ENCODE data around the gene CELF2. TPM values are rescaled to one million over a fixed set of nuclear protein-coding genes. Genes with fewer than 3 reads are reported as not detected.

Gene CELF2
- total RNA-seq, 1 donor from 2014 or later = 110 TPM

DNA sequence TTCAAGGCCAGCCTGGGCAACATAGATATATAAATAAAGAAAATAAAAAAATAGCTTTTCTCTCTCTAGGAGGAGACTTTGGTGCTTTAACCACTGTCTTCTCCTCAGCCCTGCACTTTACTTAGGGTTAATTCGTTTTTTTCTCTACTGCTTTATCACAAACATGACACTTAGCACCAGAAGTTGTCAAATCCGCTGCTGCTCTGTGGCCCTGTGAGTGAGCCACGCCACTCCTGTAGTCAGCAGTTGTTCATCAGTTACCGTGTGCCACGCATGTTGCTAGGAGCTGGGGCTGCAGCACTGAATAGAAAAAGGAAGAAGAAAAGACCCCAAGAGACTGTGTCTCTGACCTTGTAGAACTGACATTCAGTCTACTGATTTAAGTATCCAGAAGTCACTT lies 232.6 kb downstream of the CELF2 start:
- no peak overlapping the region for H3K4me3 Mint-ChIP-seq
- H3K36me3 Mint-ChIP-seq (ENCODE audit: low read depth) = peaks cover 36% of the 10 kb centered on the region
- DNase-seq (ENCODE audit: low spot score) = no peak
- no peaks in the 10 kb centered on the region for H3K27me3 Mint-ChIP-seq (ENCODE audit: insufficient read depth)
- intact Hi-C loops (cut with micrococcal nuclease) = no loop called here
- H3K4me1 Mint-ChIP-seq (ENCODE audit: low read depth) = peaks cover 15% of the 10 kb centered on the region
- no peaks in the 10 kb centered on the region for H3K9me3 Mint-ChIP-seq
- peak overlapping the region; percentile 76 for H3K27ac Mint-ChIP-seq

DNA sequence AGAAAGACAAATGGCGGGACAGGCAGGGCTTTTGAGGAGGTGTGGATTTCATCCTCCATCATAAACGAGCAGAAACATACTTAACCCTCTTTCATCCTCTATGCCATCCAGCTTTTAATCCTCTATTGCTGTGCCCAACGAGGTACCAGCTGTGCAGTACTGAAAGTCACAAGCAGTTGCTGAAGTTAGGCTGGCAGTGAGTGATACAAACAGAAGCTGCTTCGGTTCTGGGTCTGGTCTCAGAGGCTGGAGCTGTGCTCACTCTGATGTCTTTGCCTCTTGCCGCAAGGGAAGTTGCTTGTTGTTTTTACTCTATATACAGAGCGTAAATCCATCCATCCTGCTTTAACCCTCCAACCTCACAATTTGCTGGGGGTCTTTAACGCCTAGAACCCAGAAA lies 235.2 kb downstream of the CELF2 start:
- intact Hi-C loops (cut with micrococcal nuclease) = no loop called here
- Mint-ChIP-seq H3K27ac (peak overlapping the region; percentile 40), H3K36me3 (ENCODE audit: low read depth) (peaks cover 50% of the 10 kb centered on the region), H3K9me3 (no peaks in the 10 kb centered on the region), H3K4me3 (no peak overlapping the region), H3K4me1 (ENCODE audit: low read depth) (peaks cover 33% of the 10 kb centered on the region), H3K27me3 (ENCODE audit: insufficient read depth) (no peaks in the 10 kb centered on the region)
- no peak for DNase-seq (ENCODE audit: low spot score)

DNA sequence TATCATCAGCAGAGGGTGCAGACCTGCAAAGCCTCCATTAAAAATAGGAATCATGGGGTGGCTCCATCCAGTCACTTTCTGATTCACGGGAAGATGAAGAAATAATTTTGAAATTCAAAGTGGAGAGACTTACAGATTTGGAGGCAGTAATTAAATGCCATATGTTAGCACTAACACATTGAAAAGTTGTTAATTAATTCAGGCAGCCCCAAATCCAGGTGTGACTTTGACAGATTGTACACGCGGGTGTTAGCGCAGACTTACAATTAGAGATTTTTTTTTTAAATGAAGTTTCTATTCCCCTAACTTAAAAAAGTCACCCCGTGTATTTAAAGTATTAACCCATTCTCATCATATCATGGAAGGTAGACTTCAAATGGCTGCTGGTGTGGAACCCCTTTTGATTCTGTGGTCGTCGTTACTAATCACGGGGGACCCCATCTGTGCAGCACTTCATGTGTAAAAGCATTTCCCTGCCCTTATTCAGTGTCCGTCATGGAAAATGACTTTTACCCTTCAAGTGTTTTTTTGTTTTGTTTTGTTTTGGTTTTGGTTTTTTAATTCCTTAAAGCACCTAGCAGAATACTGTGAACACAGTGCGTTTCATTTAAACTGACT lies 235.8 kb downstream of the CELF2 start:
- Mint-ChIP-seq H3K4me3 (no peak overlapping the region), H3K27me3 (ENCODE audit: insufficient read depth) (no peaks in the 10 kb centered on the region), H3K27ac (peak overlapping the region; percentile 40), H3K36me3 (ENCODE audit: low read depth) (peaks cover 54% of the 10 kb centered on the region), H3K9me3 (no peaks in the 10 kb centered on the region), H3K4me1 (ENCODE audit: low read depth) (peaks cover 38% of the 10 kb centered on the region)
- intact Hi-C loops (cut with micrococcal nuclease) = no loop called here
- no peak for DNase-seq (ENCODE audit: low spot score)

DNA sequence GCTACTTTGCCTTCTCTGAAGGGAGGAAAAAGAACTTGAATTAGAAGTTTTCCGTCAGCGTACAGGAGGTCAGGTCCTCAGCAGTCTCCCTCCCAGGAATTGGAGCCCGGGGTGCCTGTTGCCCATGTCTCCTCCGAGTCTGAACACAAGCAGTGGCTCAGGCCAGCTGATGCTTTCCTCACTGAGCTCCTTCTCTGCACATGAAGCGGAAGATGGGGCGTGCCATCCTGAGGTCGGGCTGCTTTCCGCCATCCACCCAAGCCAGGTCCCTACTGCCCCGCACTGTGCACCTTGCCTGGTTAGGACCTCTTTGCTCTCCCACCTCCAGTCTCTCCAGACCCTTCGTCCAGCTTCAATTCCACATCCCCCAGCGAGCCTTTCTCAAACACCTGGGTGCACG lies 237.5 kb downstream of the CELF2 start:
- Mint-ChIP-seq H3K9me3 (no peaks in the 10 kb centered on the region), H3K4me1 (ENCODE audit: low read depth) (peaks cover 38% of the 10 kb centered on the region), H3K4me3 (no peak overlapping the region), H3K27me3 (ENCODE audit: insufficient read depth) (no peaks in the 10 kb centered on the region), H3K36me3 (ENCODE audit: low read depth) (peaks cover 58% of the 10 kb centered on the region), H3K27ac (peak overlapping the region; percentile 65)
- no peak for DNase-seq (ENCODE audit: low spot score)
- intact Hi-C loops (cut with micrococcal nuclease) = no loop called here

DNA sequence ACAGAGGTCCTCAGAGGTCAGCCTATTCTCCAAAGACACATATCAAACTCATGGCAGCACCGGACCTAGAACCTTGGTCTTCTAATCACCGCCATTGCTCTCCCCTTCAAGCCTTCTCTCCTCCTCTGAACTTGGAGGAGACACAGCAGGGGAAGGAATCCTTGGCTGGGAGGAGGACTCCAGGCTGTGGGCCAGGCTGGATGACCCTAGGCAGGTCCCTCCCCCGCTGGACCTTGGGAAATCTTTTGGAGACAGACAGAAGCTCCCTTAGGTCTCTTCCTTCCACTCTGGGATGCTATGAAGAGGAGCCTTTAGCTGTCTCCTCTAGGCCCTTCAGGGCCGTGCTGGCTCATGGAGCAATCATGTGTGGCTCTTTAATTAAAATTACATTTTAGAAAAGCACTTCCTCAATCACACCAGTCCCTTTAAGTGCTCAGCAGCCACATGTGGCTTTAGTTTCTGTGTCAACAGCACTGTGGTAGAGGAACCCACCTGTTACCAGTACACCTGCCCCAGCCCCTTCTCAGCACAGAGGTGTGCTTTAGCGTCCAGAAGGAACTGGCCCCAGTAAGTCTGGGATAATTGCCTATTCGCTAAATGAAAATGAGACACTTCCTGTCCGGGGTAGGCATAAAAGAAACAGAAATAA lies 238.2 kb downstream of the CELF2 start:
- intact Hi-C loops (cut with micrococcal nuclease) = no loop called here

DNA sequence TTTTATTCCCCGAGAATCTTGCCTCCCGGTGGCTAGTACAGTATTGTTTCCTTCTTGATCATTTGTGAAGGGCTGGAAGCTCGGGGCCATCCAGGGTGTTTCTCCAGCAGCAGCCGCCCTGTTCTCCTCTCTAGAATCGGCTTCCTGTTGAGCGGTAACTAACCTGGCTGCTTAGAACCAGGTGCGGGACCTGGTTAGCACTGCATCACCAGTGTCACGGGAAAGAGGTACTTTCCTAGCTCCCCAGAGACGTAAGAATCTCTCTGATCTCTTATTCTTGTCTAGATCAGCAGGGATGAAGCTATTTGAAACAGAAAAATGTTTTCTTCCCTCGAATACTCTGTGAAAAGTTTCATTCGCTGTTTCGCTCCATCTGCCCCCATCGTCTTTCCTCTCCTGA lies 239.2 kb downstream of the CELF2 start:
- Mint-ChIP-seq H3K4me3 (no peak overlapping the region), H3K27ac (peak overlapping the region; percentile 80), H3K4me1 (ENCODE audit: low read depth) (peaks cover 47% of the 10 kb centered on the region), H3K9me3 (no peaks in the 10 kb centered on the region), H3K36me3 (ENCODE audit: low read depth) (peaks cover 65% of the 10 kb centered on the region), H3K27me3 (ENCODE audit: insufficient read depth) (no peaks in the 10 kb centered on the region)
- no peak for DNase-seq (ENCODE audit: low spot score)
- intact Hi-C loops (cut with micrococcal nuclease) = no loop called here

More for the DNA sequence above, 238.2 kb downstream of the CELF2 start:
- H3K9me3 Mint-ChIP-seq = no peaks in the 10 kb centered on the region
- peaks cover 60% of the 10 kb centered on the region for H3K36me3 Mint-ChIP-seq (ENCODE audit: low read depth)
- H3K27me3 Mint-ChIP-seq (ENCODE audit: insufficient read depth) = no peaks in the 10 kb centered on the region
- no peak for DNase-seq (ENCODE audit: low spot score)
- peaks cover 41% of the 10 kb centered on the region for H3K4me1 Mint-ChIP-seq (ENCODE audit: low read depth)
- H3K4me3 Mint-ChIP-seq = no peak overlapping the region
- H3K27ac Mint-ChIP-seq = peak overlapping the region; percentile 65

DNA sequence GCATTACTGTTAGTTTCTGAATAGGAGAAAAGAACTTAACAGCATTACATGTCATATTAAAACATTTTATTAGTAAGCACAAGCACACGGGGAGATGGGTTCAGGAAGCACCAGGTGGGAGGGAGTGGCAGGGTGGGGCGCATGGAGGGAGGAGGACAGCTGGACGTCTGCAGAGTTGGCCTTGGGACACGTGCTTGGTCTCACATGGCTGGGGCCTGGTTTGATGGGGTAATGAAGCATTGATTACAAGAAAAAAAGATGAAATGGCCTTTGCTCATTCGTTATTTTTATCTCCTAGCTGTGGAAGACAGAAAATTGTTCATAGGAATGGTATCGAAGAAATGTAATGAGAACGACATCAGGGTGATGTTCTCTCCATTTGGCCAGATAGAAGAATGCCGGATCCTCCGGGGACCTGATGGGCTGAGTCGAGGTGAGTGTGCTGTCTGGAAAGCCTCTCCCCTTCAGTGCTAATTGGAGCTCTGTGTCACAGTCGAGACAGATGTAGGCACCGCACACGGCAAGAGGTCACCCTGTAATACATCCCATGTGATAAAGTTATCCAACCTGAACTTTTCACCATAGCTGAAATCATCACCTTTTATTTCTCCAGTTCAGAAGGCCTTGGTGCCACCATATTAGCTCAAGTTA lies 239.9 kb downstream of the CELF2 start:
- no peak for DNase-seq (ENCODE audit: low spot score)
- intact Hi-C loops (cut with micrococcal nuclease) = no loop called here
- Mint-ChIP-seq H3K27ac (peak overlapping the region; percentile 80), H3K36me3 (ENCODE audit: low read depth) (peaks cover 69% of the 10 kb centered on the region), H3K9me3 (no peaks in the 10 kb centered on the region), H3K4me3 (no peak overlapping the region), H3K27me3 (ENCODE audit: insufficient read depth) (no peaks in the 10 kb centered on the region), H3K4me1 (ENCODE audit: low read depth) (peaks cover 54% of the 10 kb centered on the region)

DNA sequence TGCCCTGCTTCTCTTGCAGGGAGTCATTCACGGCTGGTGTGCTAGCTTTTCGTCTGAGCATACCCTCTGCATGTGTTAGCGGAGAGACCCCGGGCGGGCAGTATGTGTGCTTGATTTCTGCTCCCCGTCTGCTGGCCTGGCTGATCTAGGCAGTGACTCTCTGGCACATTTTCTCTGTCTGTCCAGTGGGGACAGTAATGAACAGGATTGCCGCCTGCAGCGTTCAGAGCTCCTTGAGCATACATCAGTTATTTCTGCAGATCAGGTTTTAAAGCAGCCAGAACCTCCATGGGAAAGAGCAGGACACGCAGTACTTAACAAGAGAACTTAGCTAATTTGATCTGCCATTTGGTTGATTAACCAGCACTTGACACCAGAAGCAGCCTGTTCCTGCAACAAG lies 242.5 kb downstream of the CELF2 start:
- peaks cover 67% of the 10 kb centered on the region for H3K36me3 Mint-ChIP-seq (ENCODE audit: low read depth)
- no peak overlapping the region for H3K4me3 Mint-ChIP-seq
- no peaks in the 10 kb centered on the region for H3K9me3 Mint-ChIP-seq
- peaks cover 68% of the 10 kb centered on the region for H3K4me1 Mint-ChIP-seq (ENCODE audit: low read depth)
- no peaks in the 10 kb centered on the region for H3K27me3 Mint-ChIP-seq (ENCODE audit: insufficient read depth)
- intact Hi-C loops (cut with micrococcal nuclease) = no loop called here
- DNase-seq (ENCODE audit: low spot score) = no peak
- peak overlapping the region; percentile 55 for H3K27ac Mint-ChIP-seq

DNA sequence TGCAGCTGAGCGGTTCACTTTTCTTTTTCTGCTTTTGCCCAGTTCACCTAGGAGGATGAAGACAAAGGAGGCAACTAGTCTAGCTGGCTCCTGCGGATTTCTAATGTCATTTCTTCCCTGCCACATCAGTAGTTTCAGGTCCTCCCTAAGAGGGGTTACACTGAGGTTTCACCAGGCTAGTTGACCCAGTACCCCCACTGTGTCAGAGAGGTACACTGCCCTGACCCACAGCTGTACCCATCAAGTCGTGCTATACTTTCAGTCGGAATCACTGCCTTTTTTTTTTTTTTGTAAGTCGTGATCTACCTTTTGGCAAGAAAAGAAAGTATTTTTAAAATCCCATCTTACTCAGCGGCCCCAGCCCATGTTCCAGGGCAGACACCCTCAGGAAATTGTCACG lies 243.5 kb downstream of the CELF2 start:
- no peak overlapping the region for H3K27ac Mint-ChIP-seq
- H3K9me3 Mint-ChIP-seq = no peaks in the 10 kb centered on the region
- no peak overlapping the region for H3K4me3 Mint-ChIP-seq
- H3K4me1 Mint-ChIP-seq (ENCODE audit: low read depth) = peaks cover 71% of the 10 kb centered on the region
- intact Hi-C loops (cut with micrococcal nuclease) = no loop called here
- peaks cover 65% of the 10 kb centered on the region for H3K36me3 Mint-ChIP-seq (ENCODE audit: low read depth)
- DNase-seq (ENCODE audit: low spot score) = no peak
- H3K27me3 Mint-ChIP-seq (ENCODE audit: insufficient read depth) = no peaks in the 10 kb centered on the region

DNA sequence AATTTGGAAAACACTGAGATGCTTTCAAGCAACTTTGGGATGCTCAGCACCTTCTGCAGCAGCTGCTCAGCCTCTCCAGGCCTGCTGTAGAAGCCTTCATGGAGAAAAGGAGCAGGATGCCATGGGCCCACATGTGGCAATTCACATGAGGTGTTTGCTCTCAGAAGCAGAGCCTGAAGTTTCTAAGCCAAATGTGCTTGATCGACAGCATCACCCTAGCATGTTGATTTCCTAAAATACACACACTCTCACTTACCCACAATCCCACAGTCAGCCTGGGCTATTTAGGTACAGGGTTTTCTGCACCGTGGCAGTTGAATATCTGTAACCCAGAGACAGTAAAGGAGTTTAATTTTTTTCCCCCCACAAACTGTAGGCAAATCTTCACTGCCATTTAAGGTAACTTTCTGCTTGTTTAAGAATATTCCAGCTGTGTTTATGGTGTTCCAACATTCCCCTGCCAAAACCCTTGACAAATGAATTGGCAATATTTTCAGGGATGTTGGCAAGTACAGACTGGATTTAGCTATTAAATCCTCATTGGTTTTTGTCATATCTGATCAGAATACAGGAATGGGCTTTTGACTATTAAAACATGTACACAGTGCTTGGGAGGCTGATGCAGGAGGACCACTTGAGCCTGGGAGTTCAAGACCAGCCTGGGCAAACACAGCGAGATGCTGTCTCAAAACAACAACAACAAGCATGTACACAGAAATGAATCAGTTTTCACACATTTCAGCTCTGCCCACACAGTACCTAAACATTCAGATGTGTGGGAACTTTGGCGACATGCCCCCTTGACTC lies 244.2 kb downstream of the CELF2 start:
- no peak overlapping the region for H3K4me3 Mint-ChIP-seq

DNA sequence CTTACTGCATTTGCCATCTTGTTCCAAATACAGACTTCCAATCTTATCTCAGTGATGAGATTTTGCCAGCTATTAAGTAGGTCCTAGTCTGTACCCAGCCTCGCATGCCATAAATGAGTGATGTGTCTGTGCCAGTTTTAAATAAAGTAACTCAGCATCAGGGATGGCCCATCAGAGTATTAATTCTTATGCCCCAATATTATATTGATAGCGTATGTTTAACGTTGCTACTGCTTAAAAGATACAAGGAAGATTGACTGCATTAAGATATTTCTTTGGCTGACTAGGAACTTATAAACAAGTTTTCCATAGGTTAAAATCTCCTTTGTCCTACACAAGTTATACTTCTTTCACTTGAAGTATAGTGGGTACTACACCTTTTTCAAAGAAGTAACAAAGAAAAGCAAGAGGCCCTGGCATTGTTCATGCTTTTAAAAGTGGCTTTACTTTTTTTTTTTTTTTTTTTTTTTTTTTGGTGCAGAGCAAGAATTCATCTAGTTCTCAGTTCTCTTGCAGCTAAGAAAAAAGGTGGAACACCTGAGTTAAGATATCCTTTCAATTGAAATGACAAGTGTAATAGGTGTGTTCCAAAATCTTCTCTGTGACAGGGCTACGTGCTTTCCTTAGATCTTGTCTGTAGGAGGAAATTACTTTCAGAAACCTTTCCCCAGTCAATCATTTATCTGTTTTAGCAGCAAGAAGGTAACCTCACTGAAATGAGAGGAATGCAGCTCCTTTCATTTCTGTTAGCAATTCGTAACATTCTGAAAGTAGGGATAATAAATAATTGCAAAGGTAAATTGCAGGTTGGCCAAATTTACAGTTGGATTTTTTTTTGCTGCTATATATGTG lies 245.0 kb downstream of the CELF2 start:
- intact Hi-C loops (cut with micrococcal nuclease) = loop anchor here (2.0 kb wide), 1 partner anchor 26 kb away; no protein-coding TSS in a partner anchor
- Mint-ChIP-seq H3K4me1 (ENCODE audit: low read depth) (peaks cover 71% of the 10 kb centered on the region), H3K9me3 (no peaks in the 10 kb centered on the region), H3K27me3 (ENCODE audit: insufficient read depth) (no peaks in the 10 kb centered on the region), H3K36me3 (ENCODE audit: low read depth) (peaks cover 63% of the 10 kb centered on the region), H3K4me3 (no peak overlapping the region), H3K27ac (peak overlapping the region; percentile 66)
- DNase-seq (ENCODE audit: low spot score) = no peak

More for the DNA sequence above, 244.2 kb downstream of the CELF2 start:
- intact Hi-C loops (cut with micrococcal nuclease) = loop anchor here (2.0 kb wide), 1 partner anchor 25 kb away; no protein-coding TSS in a partner anchor
- Mint-ChIP-seq H3K4me1 (ENCODE audit: low read depth) (peaks cover 71% of the 10 kb centered on the region), H3K27ac (peak overlapping the region; percentile 74), H3K27me3 (ENCODE audit: insufficient read depth) (no peaks in the 10 kb centered on the region), H3K9me3 (no peaks in the 10 kb centered on the region), H3K36me3 (ENCODE audit: low read depth) (peaks cover 67% of the 10 kb centered on the region)
- no peak for DNase-seq (ENCODE audit: low spot score)

DNA sequence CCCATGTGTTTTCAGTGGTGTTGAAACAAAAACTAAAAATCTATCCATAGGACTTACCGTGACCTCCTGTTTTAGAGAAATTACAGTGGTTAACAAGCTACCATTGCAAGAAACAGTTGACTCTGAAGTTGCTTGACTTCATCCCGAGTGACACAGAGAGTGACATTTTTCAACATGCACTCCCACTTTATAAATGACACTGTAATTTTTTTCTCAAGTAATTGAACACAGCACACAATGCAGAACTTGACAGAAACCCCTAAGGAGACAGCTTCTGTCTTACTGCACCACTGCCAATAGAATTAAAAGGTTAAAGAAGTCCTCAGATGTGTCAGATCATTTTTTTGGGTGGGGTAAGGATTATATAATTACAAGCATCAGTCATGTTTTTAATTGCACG lies 246.1 kb downstream of the CELF2 start:
- no peak overlapping the region for H3K4me3 Mint-ChIP-seq
- peaks cover 53% of the 10 kb centered on the region for H3K36me3 Mint-ChIP-seq (ENCODE audit: low read depth)
- H3K9me3 Mint-ChIP-seq = no peaks in the 10 kb centered on the region
- no peaks in the 10 kb centered on the region for H3K27me3 Mint-ChIP-seq (ENCODE audit: insufficient read depth)
- intact Hi-C loops (cut with micrococcal nuclease) = loop anchor here (2.0 kb wide), 1 partner anchor 27 kb away; no protein-coding TSS in a partner anchor
- no peak for DNase-seq (ENCODE audit: low spot score)
- peak overlapping the region; percentile 35 for H3K27ac Mint-ChIP-seq
- H3K4me1 Mint-ChIP-seq (ENCODE audit: low read depth) = peaks cover 67% of the 10 kb centered on the region

Measured in activated T-helper 1 cell treated with anti-CD3 and anti-CD28 coated beads, Interleukin-12 subunit alpha, Interleukin-12 subunit beta, Interleukin-2, Interleukin-4 antibody, amounts not matched to agents 30 ng/mL and 10 ng/mL and 1 ng/mL, durations not matched to agents 14 hours and 24 hours and 36 hours (primary cell).